Activated CD8-positive, alpha-beta T cell treated with anti-CD3 and anti-CD28 coated beads for 36 hours (primary cell): ENCODE measurements around the gene CORO6. TPM values are rescaled to one million over a fixed set of nuclear protein-coding genes. Genes with fewer than 3 reads are reported as not detected.

ENCODE experiments used
- ATAC-seq: fragments of 200-7000 bp; cut with Tn5 transposase; one replicate; pipeline ENCODE4 v1.10.0; 2021; ENCODE audit warnings: mild to moderate bottlenecking, moderate library complexity
- CTCF ChIA-PET: fragments of 350-600 bp; sonication (Branson Sonifier 250); formaldehyde crosslinking; loops from one replicate; lab custom pipeline; 2021; ENCODE audit warnings: antibody characterized with exemption; lab: Charles Lee
- POLR2A ChIA-PET: fragments of 350-600 bp; sonication (Branson Sonifier 250); formaldehyde crosslinking; loops from one replicate; lab custom pipeline; 2021; ENCODE audit warnings: antibody characterized with exemption; lab: Charles Lee
- DNase-seq: peaks from one replicate; pipeline ENCODE4 v3.0.0-alpha.2; 2020
- H3K27ac Mint-ChIP-seq: one replicate; pipeline ENCODE4 v1.8.0; 2021; ENCODE audit warnings: mild to moderate bottlenecking, mixed read lengths
- H3K27me3 Mint-ChIP-seq: one replicate; pipeline ENCODE4 v1.8.0; 2021; ENCODE audit warnings: mixed read lengths
- H3K36me3 Mint-ChIP-seq: one replicate; pipeline ENCODE4 v1.8.0; 2021; ENCODE audit warnings: low read depth, mixed read lengths
- H3K4me1 Mint-ChIP-seq: one replicate; pipeline ENCODE4 v1.8.0; 2021; ENCODE audit warnings: low read depth, mixed read lengths
- H3K4me3 Mint-ChIP-seq: one replicate; pipeline ENCODE4 v1.8.0; 2021; ENCODE audit warnings: mild to moderate bottlenecking, moderate library complexity, mixed read lengths
- H3K9me3 Mint-ChIP-seq: one replicate; pipeline ENCODE4 v1.8.0; 2021; ENCODE audit warnings: mixed read lengths
- intact Hi-C: fragments of 100-400 bp; cut with micrococcal nuclease; formaldehyde crosslinking; loops from one replicate; pipeline ENCODE4 v1.10.0; 2022
- total RNA-seq, 2 experiments: library from RNA; stranded (reverse); gene quantifications; one replicate each; pipeline ENCODE4 v1.2.3, GENCODE V29; 2021
- TF ChIP-seq, protein P1 (sequence below): fragments of 200-600 bp; IDR thresholded peaks from one replicate; pipeline ENCODE4 v1.8.0; 2022; ENCODE audit warnings: antibody characterized with exemption, mild to moderate bottlenecking

CORO6 gene
- total RNA-seq, 2 experiments from 2014 or later: 11.6 to 13.0 TPM

DNA sequence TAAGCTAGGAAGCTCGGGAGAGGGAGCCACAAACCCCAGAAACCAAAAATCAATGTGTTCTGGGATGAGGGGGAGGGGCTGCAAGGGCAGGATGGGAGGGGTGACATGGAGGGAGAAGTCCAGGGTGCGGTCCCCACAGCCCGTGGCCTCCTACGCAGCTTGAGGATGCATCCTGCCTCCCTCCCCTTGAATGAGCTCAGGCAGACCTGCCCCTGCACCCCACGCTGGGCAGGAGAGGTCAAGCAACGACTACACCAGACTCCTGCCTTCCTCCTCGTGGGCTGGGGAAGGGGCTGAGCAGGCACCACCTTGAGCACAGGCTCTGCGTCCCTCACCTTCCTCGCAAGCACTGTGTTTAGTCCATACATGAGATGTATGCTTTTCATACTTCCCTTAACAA is 25.9 kb downstream of the CORO6 start:
- no peaks in the 10 kb centered on the region for H3K27me3 Mint-ChIP-seq
- H3K27ac Mint-ChIP-seq: no peak overlapping the region
- ATAC-seq (no peak), DNase-seq (no peak)
- no peaks in the 10 kb centered on the region for H3K9me3 Mint-ChIP-seq
- ChIA-PET POLR2A (interaction anchor here (1.7 kb wide), 1 partner anchor 20 kb away, joined by 8 read pairs; no protein-coding TSS in a partner anchor), CTCF (interaction anchor here (1.0 to 1.6 kb wide), 2 partner anchors 19 to 21 kb away, joined by 3 to 8 read pairs; no protein-coding TSS in a partner anchor)
- H3K4me3 Mint-ChIP-seq: no peak overlapping the region
- TF ChIP-seq, protein P1, sequence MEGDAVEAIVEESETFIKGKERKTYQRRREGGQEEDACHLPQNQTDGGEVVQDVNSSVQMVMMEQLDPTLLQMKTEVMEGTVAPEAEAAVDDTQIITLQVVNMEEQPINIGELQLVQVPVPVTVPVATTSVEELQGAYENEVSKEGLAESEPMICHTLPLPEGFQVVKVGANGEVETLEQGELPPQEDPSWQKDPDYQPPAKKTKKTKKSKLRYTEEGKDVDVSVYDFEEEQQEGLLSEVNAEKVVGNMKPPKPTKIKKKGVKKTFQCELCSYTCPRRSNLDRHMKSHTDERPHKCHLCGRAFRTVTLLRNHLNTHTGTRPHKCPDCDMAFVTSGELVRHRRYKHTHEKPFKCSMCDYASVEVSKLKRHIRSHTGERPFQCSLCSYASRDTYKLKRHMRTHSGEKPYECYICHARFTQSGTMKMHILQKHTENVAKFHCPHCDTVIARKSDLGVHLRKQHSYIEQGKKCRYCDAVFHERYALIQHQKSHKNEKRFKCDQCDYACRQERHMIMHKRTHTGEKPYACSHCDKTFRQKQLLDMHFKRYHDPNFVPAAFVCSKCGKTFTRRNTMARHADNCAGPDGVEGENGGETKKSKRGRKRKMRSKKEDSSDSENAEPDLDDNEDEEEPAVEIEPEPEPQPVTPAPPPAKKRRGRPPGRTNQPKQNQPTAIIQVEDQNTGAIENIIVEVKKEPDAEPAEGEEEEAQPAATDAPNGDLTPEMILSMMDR: no peak
- intact Hi-C loops: no loop called here
- H3K36me3 Mint-ChIP-seq: no peaks in the 10 kb centered on the region
- H3K4me1 Mint-ChIP-seq: peaks cover 23% of the 10 kb centered on the region

DNA sequence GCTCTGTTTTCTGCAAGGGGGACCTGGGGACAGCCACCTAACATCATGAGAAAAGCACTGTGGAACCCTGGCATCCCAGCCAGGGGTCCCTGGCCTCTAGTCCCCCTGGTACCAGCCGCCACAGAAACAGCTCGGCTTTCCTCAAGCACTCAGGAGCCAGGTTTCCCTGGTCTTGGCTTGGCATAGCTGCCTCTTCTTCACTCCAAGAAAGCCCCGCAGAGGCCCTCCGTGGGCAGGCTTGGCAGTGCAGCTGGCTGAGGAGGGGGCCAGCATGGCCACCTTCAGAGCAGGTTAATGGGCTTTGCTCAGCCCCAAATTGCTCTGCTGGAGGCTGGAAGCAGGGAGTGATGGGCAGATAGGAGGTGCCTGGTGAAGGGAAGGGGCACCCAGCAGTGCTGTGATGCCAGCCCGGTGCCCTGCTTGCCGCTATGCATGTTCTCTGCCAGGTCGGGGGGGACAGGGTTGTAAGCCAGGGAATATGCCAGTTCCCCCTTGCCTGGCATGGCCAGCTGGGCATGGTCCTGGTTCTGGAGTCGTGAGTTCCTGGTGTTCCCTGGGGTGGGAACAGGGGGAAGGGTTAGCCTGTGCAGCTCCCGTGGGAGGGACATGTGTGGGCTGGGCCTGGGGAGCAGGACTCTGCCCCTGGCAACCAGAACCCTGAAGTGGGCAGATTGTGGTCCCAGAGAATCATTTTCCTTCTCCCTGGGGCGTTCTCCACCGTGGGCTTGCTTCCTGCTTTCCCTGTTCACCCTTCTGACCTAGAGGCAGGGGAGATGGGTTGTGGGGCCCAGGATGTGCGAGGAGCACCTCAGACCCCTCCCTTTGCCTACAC is 26.6 kb downstream of the CORO6 start:
- ChIA-PET CTCF (interaction anchor here (1.6 kb wide), 1 partner anchor 22 kb away, joined by 8 read pairs; no protein-coding TSS in a partner anchor), POLR2A (no interaction called here)
- H3K4me3 Mint-ChIP-seq: no peak overlapping the region
- intact Hi-C loops: no loop called here
- no peaks in the 10 kb centered on the region for H3K36me3 Mint-ChIP-seq
- no peak for ATAC-seq
- H3K27ac Mint-ChIP-seq: no peak overlapping the region
- H3K9me3 Mint-ChIP-seq: no peaks in the 10 kb centered on the region
- TF ChIP-seq, protein P1: no peak
- H3K27me3 Mint-ChIP-seq: no peaks in the 10 kb centered on the region
- DNase-seq: no peak
- peaks cover 29% of the 10 kb centered on the region for H3K4me1 Mint-ChIP-seq

DNA sequence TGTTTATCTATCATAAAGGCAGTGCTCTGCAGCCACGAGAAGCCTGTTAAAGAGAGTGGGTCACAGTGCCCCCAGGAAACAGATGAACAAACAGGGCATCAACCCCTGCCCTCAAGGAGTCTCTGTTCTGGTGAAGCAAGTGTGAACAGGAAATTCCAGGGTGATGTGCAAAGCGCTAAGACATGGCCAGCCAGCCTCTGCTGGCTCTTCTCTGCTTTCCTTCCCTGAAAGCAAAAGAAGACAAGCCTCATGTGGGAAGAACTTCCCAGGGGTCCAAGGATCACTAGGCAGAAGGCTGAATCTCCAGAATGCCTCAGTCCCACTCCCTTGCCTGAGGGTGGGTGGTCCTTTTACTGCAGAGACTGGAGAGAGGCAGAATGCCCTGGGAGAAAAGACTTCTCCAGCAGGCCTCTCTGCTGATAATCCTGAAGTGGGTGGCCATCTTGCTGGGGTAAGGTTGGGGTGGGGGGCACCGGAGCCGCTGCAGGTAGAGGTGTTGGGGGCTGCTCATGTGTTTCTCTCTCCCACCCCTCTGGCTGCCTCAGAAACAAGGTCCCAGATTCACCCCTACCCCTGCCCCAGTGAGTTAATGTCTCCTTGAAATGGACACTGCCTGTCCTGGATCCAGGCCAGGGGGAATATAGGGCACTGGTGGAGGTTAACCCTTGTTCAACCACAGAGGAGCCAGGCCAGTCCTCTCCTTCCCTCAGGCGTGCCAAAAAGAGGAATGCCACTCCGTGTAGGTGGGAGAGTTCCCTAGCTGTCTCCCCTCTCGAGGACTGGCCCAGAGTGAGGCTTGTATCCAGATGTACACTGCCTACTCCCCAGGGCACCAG is 27.4 kb downstream of the CORO6 start:
- no peak overlapping the region for H3K27ac Mint-ChIP-seq
- H3K27me3 Mint-ChIP-seq: no peaks in the 10 kb centered on the region
- no peak for ATAC-seq
- no peaks in the 10 kb centered on the region for H3K36me3 Mint-ChIP-seq
- TF ChIP-seq, protein P1: no peak
- H3K4me1 Mint-ChIP-seq: peaks cover 34% of the 10 kb centered on the region
- no peak for DNase-seq
- CTCF ChIA-PET: interaction anchor here (1.1 to 5.1 kb wide), 4 partner anchors 12 to 25 kb away, joined by 3 to 124 read pairs (median 92); partner anchors contain the start of genes ABHD15 and TP53I13
- intact Hi-C loops: no loop called here
- peak overlapping the region; percentile 77 for H3K4me3 Mint-ChIP-seq
- POLR2A ChIA-PET: interaction anchor here (1.3 to 1.5 kb wide), 2 partner anchors 10 to 22 kb away, joined by 4 read pairs; no protein-coding TSS in a partner anchor
- no peaks in the 10 kb centered on the region for H3K9me3 Mint-ChIP-seq

DNA sequence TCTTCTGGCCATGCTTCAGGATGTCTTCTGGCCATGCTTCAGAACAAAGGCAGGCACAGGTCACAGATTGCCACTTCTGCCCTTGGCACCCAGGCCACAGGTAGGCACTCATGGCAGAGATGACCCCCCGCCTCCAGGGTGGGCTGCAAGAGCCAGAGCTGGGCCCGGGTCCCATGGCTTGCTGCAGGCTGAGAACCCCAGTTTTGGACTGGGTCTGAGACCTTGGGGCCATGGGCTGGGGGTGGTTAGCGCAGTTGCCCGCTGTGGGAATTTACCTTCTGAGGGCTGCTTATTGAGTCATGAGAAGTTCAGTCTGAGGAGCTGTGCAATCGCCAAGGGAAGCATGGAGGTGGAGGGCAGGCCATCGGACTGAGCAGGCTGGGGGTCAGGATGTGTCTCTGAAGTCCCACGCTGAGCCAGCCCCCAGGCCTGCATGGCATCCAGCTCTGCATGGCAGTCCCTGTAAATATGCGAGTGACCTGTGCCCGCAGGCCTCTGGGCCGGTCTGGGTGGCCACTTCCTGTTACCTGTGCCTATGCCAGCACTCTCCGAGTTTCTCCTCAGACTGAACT is 28.1 kb downstream of the CORO6 start:
- DNase-seq (no peak), ATAC-seq (no peak)
- Mint-ChIP-seq H3K36me3 (no peaks in the 10 kb centered on the region), H3K27ac (no peak overlapping the region), H3K4me1 (peaks cover 38% of the 10 kb centered on the region), H3K9me3 (no peaks in the 10 kb centered on the region), H3K27me3 (no peaks in the 10 kb centered on the region), H3K4me3 (peak overlapping the region; percentile 77)
- TF ChIP-seq, protein P1: no peak
- CTCF ChIA-PET: interaction anchor here (0.6 to 5.1 kb wide), 8 partner anchors 8 to 335 kb away, joined by 3 to 124 read pairs (median 16); partner anchors contain the start of genes ABHD15, SSH2 and TP53I13
- intact Hi-C loops: no loop called here
- POLR2A ChIA-PET: interaction anchor here (0.8 to 1.5 kb wide), 6 partner anchors 11 to 26 kb away, joined by 3 to 5 read pairs (median 4); partner anchors contain the start of gene TP53I13
